IMR-90 (cell line): ENCODE data around the gene ERG28. TPM values are rescaled to one million over a fixed set of nuclear protein-coding genes. Genes with fewer than 3 reads are reported as not detected.

ENCODE experiments used
- ATAC-seq: fragments of 200-7000 bp; cut with Tn5 transposase; 2 replicates; pipeline ENCODE4 v1.9.1; 2020; ENCODE audit warnings: low read depth, mild to moderate bottlenecking, moderate library complexity
- BruUV-seq: library from RNA; stranded (reverse); fragments of 400-500 nt; replicated peaks from 2 replicates; lab custom pipeline; 2021; lab: Mats Ljungman, UMichigan
- CTCF ChIA-PET: fragments of 300-600 bp; formaldehyde crosslinking; extraction: SDS; loops from one replicate; lab custom pipeline; 2021; ENCODE audit warnings: antibody characterized with exemption; lab: Yijun Ruan, JAX
- POLR2A ChIA-PET: fragments of 300-600 bp; sonication (Branson Sonifier 250); formaldehyde crosslinking; loops from one replicate; lab custom pipeline; 2022; ENCODE audit warnings: antibody characterized with exemption; ENCODE audit not compliant: unreplicated experiment; lab: Charles Lee
- DNase-seq: peaks from one replicate; pipeline ENCODE4 v3.0.0; 2013
- H2AFZ ChIP-seq: replicated peaks from 2 replicates; pipeline ENCODE3; 2013; ENCODE audit warnings: low read length, mild to moderate bottlenecking; ENCODE audit not compliant: poor library complexity
- H2AK5ac ChIP-seq: 2 replicates; pipeline ENCODE4 v1.6.1; 2013; ENCODE audit warnings: low read depth, low read length, inconsistent platforms
- H2AK9ac ChIP-seq: replicated peaks from 2 replicates; pipeline ENCODE3; 2013; ENCODE audit warnings: mild to moderate bottlenecking, low read depth, low read length, moderate library complexity; ENCODE audit not compliant: poor library complexity
- H2BK120ac ChIP-seq: 2 replicates; pipeline ENCODE4 v1.6.1; 2013; ENCODE audit warnings: low read depth, low read length, inconsistent platforms
- H2BK15ac ChIP-seq: 3 replicates; pipeline ENCODE4 v1.6.1; 2013; ENCODE audit warnings: low read depth, low read length, inconsistent platforms
- H2BK20ac ChIP-seq: 2 replicates; pipeline ENCODE4 v1.6.1; 2013; ENCODE audit warnings: low read depth, mild to moderate bottlenecking, inconsistent platforms, low read length, moderate library complexity
- H2BK5ac ChIP-seq: 2 replicates; pipeline ENCODE4 v1.6.1; 2013; ENCODE audit warnings: mild to moderate bottlenecking, low read depth, low read length, inconsistent platforms; ENCODE audit not compliant: poor library complexity, severe bottlenecking
- H3K14ac ChIP-seq: replicated peaks from 2 replicates; pipeline ENCODE4 v1.6.1; 2013; ENCODE audit warnings: low read depth, low read length, inconsistent platforms
- H3K18ac ChIP-seq: 2 replicates; pipeline ENCODE4 v1.6.1; 2013; ENCODE audit warnings: low read depth, low read length, control low read depth
- H3K23ac ChIP-seq: 2 replicates; pipeline ENCODE4 v1.6.1; 2013; ENCODE audit warnings: low read depth, low read length, inconsistent platforms
- H3K27ac ChIP-seq: 2 replicates; pipeline ENCODE4 v1.5.1; 2013; ENCODE audit warnings: mild to moderate bottlenecking, control low read depth, low read length; ENCODE audit not compliant: insufficient read depth
- H3K27me3 ChIP-seq: 2 replicates; pipeline ENCODE4 v1.6.1; 2013; ENCODE audit warnings: low read length; ENCODE audit not compliant: control insufficient read depth, insufficient read depth
- H3K36me3 ChIP-seq: 2 replicates; pipeline ENCODE4 v1.6.1; 2013; ENCODE audit warnings: low read length, mixed read lengths; ENCODE audit not compliant: control insufficient read depth, insufficient read depth
- H3K4ac ChIP-seq: 2 replicates; pipeline ENCODE4 v1.6.1; 2013; ENCODE audit warnings: low read depth, low read length, inconsistent platforms
- H3K4me1 ChIP-seq: 2 replicates; pipeline ENCODE4 v1.6.1; 2013; ENCODE audit warnings: low read length, mixed read lengths; ENCODE audit not compliant: control insufficient read depth, insufficient read depth
- H3K4me2 ChIP-seq: 2 replicates; pipeline ENCODE4 v1.6.1; 2013; ENCODE audit warnings: low read depth, mild to moderate bottlenecking, control low read depth, low read length, moderate library complexity
- H3K4me3 ChIP-seq: 2 replicates; pipeline ENCODE4 v1.5.1; 2013; ENCODE audit warnings: low read depth, mild to moderate bottlenecking, control low read depth, low read length, moderate library complexity; ENCODE audit not compliant: insufficient read depth
- H3K56ac ChIP-seq: 2 replicates; pipeline ENCODE4 v1.6.1; 2013; ENCODE audit warnings: low read length, inconsistent platforms; ENCODE audit not compliant: insufficient read depth; ENCODE audit errors: extremely low read depth
- H3K79me1 ChIP-seq, 2 experiments: 2 replicates each; pipeline ENCODE4 v1.6.1; 2013; ENCODE audit warnings: low read length in 2 of 2, inconsistent platforms in 1 of 2, low read depth in 1 of 2
- H3K9ac ChIP-seq: 2 replicates; pipeline ENCODE4 v1.6.1; 2013; ENCODE audit warnings: low read depth, low read length, control low read depth
- H3K9me1 ChIP-seq: 2 replicates; pipeline ENCODE4 v1.6.1; 2013; ENCODE audit warnings: low read length, inconsistent platforms; ENCODE audit not compliant: insufficient read depth
- H3K9me3 ChIP-seq: 2 replicates; pipeline ENCODE4 v1.6.1; 2013; ENCODE audit warnings: low read length; ENCODE audit not compliant: control insufficient read depth, insufficient read depth
- H4K20me1 ChIP-seq: 2 replicates; pipeline ENCODE4 v1.6.1; 2013; ENCODE audit warnings: low read length, inconsistent platforms; ENCODE audit not compliant: insufficient read depth
- H4K5ac ChIP-seq: 2 replicates; pipeline ENCODE4 v1.6.1; 2013; ENCODE audit warnings: mild to moderate bottlenecking, low read depth, low read length, control low read depth
- H4K8ac ChIP-seq, 2 experiments: 2 replicates each; pipeline ENCODE4 v1.6.1; 2013; ENCODE audit warnings: low read depth in 2 of 2, low read length in 2 of 2, control low read depth in 1 of 2, inconsistent platforms in 1 of 2
- H4K91ac ChIP-seq: 2 replicates; pipeline ENCODE4 v1.6.1; 2013; ENCODE audit warnings: low read depth, low read length, inconsistent platforms; ENCODE audit not compliant: insufficient read depth
- BHLHE40 ChIP-seq: fragments of 150-350 bp; IDR thresholded peaks from 2 replicates; pipeline ENCODE4 v1.6.1; 2016; ENCODE audit warnings: mild to moderate bottlenecking, low read depth, low read length
- CEBPB ChIP-seq: IDR thresholded peaks from 2 replicates; pipeline ENCODE4 v1.6.1; 2012; ENCODE audit warnings: low read depth, low read length, improper control_type of control experiment
- CHD1 ChIP-seq: IDR thresholded peaks from 2 replicates; pipeline ENCODE4 v1.6.1; 2012; ENCODE audit warnings: low read depth, low read length, improper control_type of control experiment
- CTCF ChIP-seq: conservative IDR thresholded peaks from 2 replicates; pipeline ENCODE4 v1.5.1; 2012; ENCODE audit warnings: mild to moderate bottlenecking, low read depth, low read length, improper control_type of control experiment
- ELK1 ChIP-seq: fragments of 150-350 bp; IDR thresholded peaks from 2 replicates; pipeline ENCODE4 v1.6.1; 2016; ENCODE audit warnings: low read depth, mild to moderate bottlenecking, low read length, moderate library complexity, borderline replicate concordance
- FOS ChIP-seq: fragments of 150-350 bp; IDR thresholded peaks from 2 replicates; pipeline ENCODE4 v1.6.1; 2016; ENCODE audit warnings: low read depth, low read length
- MAFK ChIP-seq: IDR thresholded peaks from 2 replicates; pipeline ENCODE4 v1.6.1; 2012; ENCODE audit warnings: low read depth, low read length, improper control_type of control experiment
- MAZ ChIP-seq: IDR thresholded peaks from 2 replicates; pipeline ENCODE4 v1.6.1; 2012; ENCODE audit warnings: low read depth, mild to moderate bottlenecking, low read length, improper control_type of control experiment, moderate library complexity, borderline replicate concordance
- MXI1 ChIP-seq: IDR thresholded peaks from 2 replicates; pipeline ENCODE4 v1.6.1; 2012; ENCODE audit warnings: low read depth, mild to moderate bottlenecking, low read length, moderate library complexity, borderline replicate concordance
- NFE2L2 ChIP-seq: fragments of 150-350 bp; IDR thresholded peaks from 2 replicates; pipeline ENCODE4 v1.6.1; 2016; ENCODE audit warnings: low read depth, mild to moderate bottlenecking, low read length
- RAD21 ChIP-seq: IDR thresholded peaks from 2 replicates; pipeline ENCODE4 v1.6.1; 2012; ENCODE audit warnings: low read length, improper control_type of control experiment
- RCOR1 ChIP-seq: IDR thresholded peaks from 2 replicates; pipeline ENCODE4 v1.6.1; 2012; ENCODE audit warnings: mild to moderate bottlenecking, low read length, improper control_type of control experiment; ENCODE audit not compliant: insufficient replicate concordance
- RFX5 ChIP-seq: IDR thresholded peaks from 2 replicates; pipeline ENCODE4 v1.8.0; 2012; ENCODE audit warnings: low read depth, mild to moderate bottlenecking, low read length, moderate library complexity
- SMC3 ChIP-seq: fragments of 150-350 bp; IDR thresholded peaks from 2 replicates; pipeline ENCODE4 v1.6.1; 2016; ENCODE audit warnings: low read depth, mild to moderate bottlenecking, antibody characterized with exemption, low read length, moderate library complexity
- USF2 ChIP-seq: fragments of 150-350 bp; IDR thresholded peaks from 2 replicates; pipeline ENCODE4 v1.6.1; 2017; ENCODE audit warnings: mild to moderate bottlenecking, antibody characterized with exemption, low read length, low read depth
- WGBS, 2 experiments: methylation state at CpG; one replicate each; pipeline versions ENCODE4 v1.1.5 to v1.1.7; 2013; ENCODE audit warnings: missing lambda C conversion rate in 2 of 2; ENCODE audit not compliant: insufficient read length in 1 of 2; ENCODE audit errors: extremely low coverage in 2 of 2; 5-methylcytosine and 5-hydroxymethylcytosine counted together
- dilution Hi-C: fragments of 300-500 bp; cut with HindIII; formaldehyde crosslinking; loops from one replicate; pipeline ENCODE4 v1.14.3; 2018; ENCODE audit warnings: low sequenced_read_pairs; ENCODE audit not compliant: unreplicated experiment
- in situ Hi-C: fragments of 300-500 bp; cut with MboI; formaldehyde crosslinking; loops from 3 replicates; pipeline ENCODE4 v1.14.3; 2019; ENCODE audit warnings: low sequenced_read_pairs, inconsistent platforms, mixed read lengths
- intact Hi-C: fragments of 100-400 bp; cut with micrococcal nuclease; formaldehyde crosslinking; loops from 2 replicates; pipeline ENCODE4 v1.10.0; 2022
- polyA plus RNA-seq, 3 experiments: library from polyadenylated mRNA; depleted of rRNA; stranded (reverse); fragments of >200 nt; gene quantifications; 2 replicates each; pipeline ENCODE4 v1.2.3, GENCODE V29; 2012; ENCODE audit warnings: low replicate concordance in 1 of 3
- total RNA-seq: library from RNA; depleted of rRNA; stranded (reverse); fragments of >200 nt; gene quantifications from 2 replicates; pipeline ENCODE4 v1.2.3, GENCODE V29; 2012

The ERG28 gene
- total and polyA plus RNA-seq, 2 of the 4 experiments (the other 2 are of a cell fraction): 0.90 to 15.4 TPM

- H3K4me2 ChIP-seq: no peak overlapping the region
- ChIA-PET POLR2A (no interaction called here), CTCF (no interaction called here)
- no peak overlapping the region for H3K14ac ChIP-seq
- H4K20me1 ChIP-seq: no peaks in the 10 kb centered on the region
- H3K27ac ChIP-seq: no peak overlapping the region
- peaks cover 2% of the 10 kb centered on the region; the same call in 1 of the 2 replicates for H3K4me1 ChIP-seq
- H3K9me1 ChIP-seq: no peaks in the 10 kb centered on the region
- H3K36me3 ChIP-seq: peaks cover 7% of the 10 kb centered on the region
- ATAC-seq (no peak), DNase-seq (no peak)
- H3K23ac ChIP-seq: no peak overlapping the region
- H2BK120ac ChIP-seq: no peak overlapping the region
- no peaks in the 10 kb centered on the region for H3K27me3 ChIP-seq
- TF ChIP-seq NFE2L2 (no peak), RAD21 (no peak), CTCF (no peak), MXI1 (no peak), CHD1 (no peak), MAFK (no peak), USF2 (no peak), RCOR1 (no peak), FOS (no peak), CEBPB (no peak), SMC3 (no peak), MAZ (no peak), RFX5 (no peak), ELK1 (no peak), BHLHE40 (no peak)
- H3K56ac ChIP-seq: no peak overlapping the region
- no peak overlapping the region for H3K9ac ChIP-seq
- H2AK9ac ChIP-seq: no peak overlapping the region
- H3K4ac ChIP-seq: no peak overlapping the region
- no peak overlapping the region for H2BK5ac ChIP-seq
- H3K79me1 ChIP-seq: no peaks in the 10 kb centered on the region
- intact Hi-C loops: loop anchor here (5.0 kb wide), 1 partner anchor 464 kb away; no protein-coding TSS in a partner anchor
- no peak overlapping the region for H4K5ac ChIP-seq
- H3K4me3 ChIP-seq: no peak overlapping the region
- H2AK5ac ChIP-seq: no peak overlapping the region
- WGBS, 2 experiments: no CpG with 5 or more reads among the region's 1 CpG
- H3K9me3 ChIP-seq: no peaks in the 10 kb centered on the region
- dilution Hi-C loops: no loop called here
- no TSS peak for BruUV-seq
- H4K91ac ChIP-seq: no peak overlapping the region
- no peak overlapping the region for H4K8ac ChIP-seq
- no peak overlapping the region for H2BK20ac ChIP-seq
- no peak overlapping the region for H3K18ac ChIP-seq
- H2AFZ ChIP-seq: no peak overlapping the region
- in situ Hi-C loops: loop anchor here (25.0 kb wide), 2 partner anchors 659 to 934 kb away; no protein-coding TSS in a partner anchor
- H2BK15ac ChIP-seq: no peak overlapping the region
These were observed 42.8 kb upstream of the ERG28 start for GRCh38 chr14:75703467-75703866.
